HG03575 (cell line): ENCODE results near the gene CCDC85B.

Source experiments
- ATAC-seq: cut with Tn5 transposase; IDR thresholded peaks from one replicate; pipeline ENCODE4 v1.9.1; 2021; ENCODE audit not compliant: unreplicated experiment, insufficient number of reproducible peaks, low FRiP score; ENCODE audit errors: extremely low read depth

Gene CCDC85B

GRCh38 chr11:65919573-65920371 lies 29.3 kb downstream of the CCDC85B start:
- ATAC-seq = no peak

GRCh38 chr11:65920372-65920802 lies 29.9 kb downstream of the CCDC85B start:
- no peak for ATAC-seq

- ATAC-seq = no peak
Measured at GRCh38 chr11:65921033-65921555, 30.6 kb downstream of the CCDC85B start.

- ATAC-seq = no peak
Measured at GRCh38 chr11:65921876-65922275, 31.4 kb downstream of the CCDC85B start.

GRCh38 chr11:65922565-65922964 lies 32.1 kb downstream of the CCDC85B start:
- ATAC-seq = no peak

- ATAC-seq = no peak
Measured at GRCh38 chr11:65925397-65925796, 34.9 kb downstream of the CCDC85B start.

GRCh38 chr11:65927904-65928397 lies 37.5 kb downstream of the CCDC85B start:
- no peak for ATAC-seq

- ATAC-seq = no peak
Measured at GRCh38 chr11:65928667-65929066, 38.2 kb downstream of the CCDC85B start.

- ATAC-seq = no peak
Measured at GRCh38 chr11:65931773-65932557, 41.5 kb downstream of the CCDC85B start.

- no peak for ATAC-seq
Measured at GRCh38 chr11:65932558-65932919, 42.1 kb downstream of the CCDC85B start.

- no peak for ATAC-seq
Measured at GRCh38 chr11:65934014-65934413, 43.5 kb downstream of the CCDC85B start.

GRCh38 chr11:65937766-65938165 lies 47.3 kb downstream of the CCDC85B start:
- ATAC-seq = no peak
